K562 (cell line): ENCODE measurements around the gene NPC1.

ENCODE experiments used
- CTCF ChIP-seq, 3 experiments: IDR thresholded peaks in 2 of 3; conservative IDR thresholded peaks in 1 of 3; 2 replicates each; pipeline ENCODE4 v1.5.1; 2011 to 2012; ENCODE audit warnings: low read length in 3 of 3, mild to moderate bottlenecking in 3 of 3, control low read depth in 2 of 3, improper control_type of control experiment in 1 of 3, inconsistent platforms in 1 of 3, low read depth in 1 of 3, mixed read lengths in 1 of 3, moderate library complexity in 1 of 3; ENCODE audit not compliant: insufficient read depth in 2 of 3
- ELF2 ChIP-seq: fragments of 250-450 bp; sonication (Bioruptor Pico); IDR thresholded peaks from 2 replicates; pipeline ENCODE4 v1.5.0; 2021; ENCODE audit warnings: mild to moderate bottlenecking
- FOXO4 ChIP-seq: fragments of 450-650 bp; formaldehyde crosslinking; IDR thresholded peaks from 2 replicates; pipeline ENCODE4 v1.4.0; 2020; ENCODE audit warnings: mild to moderate bottlenecking, moderate library complexity
- HDAC2 ChIP-seq: fragments of 450-650 bp; IDR thresholded peaks from 2 replicates; pipeline ENCODE4 v1.6.1; 2016; ENCODE audit warnings: mild to moderate bottlenecking
- HDAC6 ChIP-seq: IDR thresholded peaks from 2 replicates; pipeline ENCODE4 v1.6.1; 2012; ENCODE audit warnings: low read depth, mild to moderate bottlenecking, control low read depth, inconsistent platforms, low read length, moderate library complexity
- JUN ChIP-seq, 2 experiments: sonication (generic) in 1 of 2; formaldehyde crosslinking in 1 of 2; IDR thresholded peaks; 2 replicates each; pipeline versions ENCODE4 v1.6.1 to v1.8.0; 2012 to 2022; ENCODE audit warnings: borderline replicate concordance in 2 of 2, mild to moderate bottlenecking in 2 of 2, improper control_type of control experiment in 1 of 2, low read depth in 1 of 2, low read length in 1 of 2, missing genetic modification reagents in 1 of 2
- MEF2A ChIP-seq: IDR thresholded peaks from 2 replicates; pipeline ENCODE4 v1.6.1; 2011; ENCODE audit warnings: low read depth, mild to moderate bottlenecking, low read length, moderate library complexity; ENCODE audit not compliant: control insufficient read depth
- NONO ChIP-seq, 2 experiments: fragments of 200-400 bp in 1 of 2; fragments of 450-650 bp in 1 of 2; formaldehyde crosslinking in 1 of 2; IDR thresholded peaks; 2 replicates each; pipeline ENCODE4 v1.6.1; 2017; ENCODE audit warnings: low read depth in 2 of 2, mild to moderate bottlenecking in 2 of 2, moderate library complexity in 2 of 2, low read length in 1 of 2
- RAD21 ChIP-seq, 2 experiments: fragments of 250-450 bp in 1 of 2; fragments of 450-650 bp in 1 of 2; sonication (Bioruptor Pico) in 1 of 2; formaldehyde crosslinking in 1 of 2; IDR thresholded peaks in 1 of 2; conservative IDR thresholded peaks in 1 of 2; 2 replicates each; pipeline versions ENCODE4 v1.4.0 to v1.8.0; 2020 to 2022; ENCODE audit warnings: mild to moderate bottlenecking in 2 of 2, moderate library complexity in 1 of 2
- ZFP1 ChIP-seq: fragments of 450-650 bp; formaldehyde crosslinking; IDR thresholded peaks from 2 replicates; pipeline ENCODE4 v1.4.0; 2020; ENCODE audit warnings: mild to moderate bottlenecking, mixed read lengths
- ZNF318 ChIP-seq, 2 experiments: fragments of 450-650 bp; IDR thresholded peaks; 2 replicates each; pipeline ENCODE4 v1.6.1; 2016; ENCODE audit warnings: mild to moderate bottlenecking in 2 of 2, borderline replicate concordance in 1 of 2, low read depth in 1 of 2, moderate library complexity in 1 of 2
- ZZZ3 ChIP-seq: fragments of 450-650 bp; IDR thresholded peaks from 2 replicates; pipeline ENCODE4 v1.6.1; 2016; ENCODE audit warnings: antibody characterized with exemption, mild to moderate bottlenecking, moderate library complexity
- TF ChIP-seq, protein P1 (sequence below): fragments of 150-350 bp; IDR thresholded peaks from 2 replicates; pipeline ENCODE4 v1.6.1; 2014; ENCODE audit warnings: low read depth, mild to moderate bottlenecking, low read length, borderline replicate concordance

- TF ChIP-seq, protein P1, sequence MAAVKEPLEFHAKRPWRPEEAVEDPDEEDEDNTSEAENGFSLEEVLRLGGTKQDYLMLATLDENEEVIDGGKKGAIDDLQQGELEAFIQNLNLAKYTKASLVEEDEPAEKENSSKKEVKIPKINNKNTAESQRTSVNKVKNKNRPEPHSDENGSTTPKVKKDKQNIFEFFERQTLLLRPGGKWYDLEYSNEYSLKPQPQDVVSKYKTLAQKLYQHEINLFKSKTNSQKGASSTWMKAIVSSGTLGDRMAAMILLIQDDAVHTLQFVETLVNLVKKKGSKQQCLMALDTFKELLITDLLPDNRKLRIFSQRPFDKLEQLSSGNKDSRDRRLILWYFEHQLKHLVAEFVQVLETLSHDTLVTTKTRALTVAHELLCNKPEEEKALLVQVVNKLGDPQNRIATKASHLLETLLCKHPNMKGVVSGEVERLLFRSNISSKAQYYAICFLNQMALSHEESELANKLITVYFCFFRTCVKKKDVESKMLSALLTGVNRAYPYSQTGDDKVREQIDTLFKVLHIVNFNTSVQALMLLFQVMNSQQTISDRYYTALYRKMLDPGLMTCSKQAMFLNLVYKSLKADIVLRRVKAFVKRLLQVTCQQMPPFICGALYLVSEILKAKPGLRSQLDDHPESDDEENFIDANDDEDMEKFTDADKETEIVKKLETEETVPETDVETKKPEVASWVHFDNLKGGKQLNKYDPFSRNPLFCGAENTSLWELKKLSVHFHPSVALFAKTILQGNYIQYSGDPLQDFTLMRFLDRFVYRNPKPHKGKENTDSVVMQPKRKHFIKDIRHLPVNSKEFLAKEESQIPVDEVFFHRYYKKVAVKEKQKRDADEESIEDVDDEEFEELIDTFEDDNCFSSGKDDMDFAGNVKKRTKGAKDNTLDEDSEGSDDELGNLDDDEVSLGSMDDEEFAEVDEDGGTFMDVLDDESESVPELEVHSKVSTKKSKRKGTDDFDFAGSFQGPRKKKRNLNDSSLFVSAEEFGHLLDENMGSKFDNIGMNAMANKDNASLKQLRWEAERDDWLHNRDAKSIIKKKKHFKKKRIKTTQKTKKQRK, result no peak
- TF ChIP-seq JUN (IDR thresholded peaks at IDR 0.05; ENCODE audit: borderline replicate concordance, low read depth, low read length) (no peak), JUN (CRISPR knock-in tag; IDR thresholded peaks at IDR 0.05; ENCODE audit: borderline replicate concordance) (no peak), NONO (IDR thresholded peaks at IDR 0.05; ENCODE audit: low read depth in 2 of 2, low read length in 1 of 2) (no peak), RAD21 (CRISPR knock-in tag; conservative IDR thresholded peaks at IDR 0.05 in 1 of 2, IDR thresholded peaks at IDR 0.05 in 1 of 2) (no peak), ZNF318 (IDR thresholded peaks at IDR 0.05; ENCODE audit: borderline replicate concordance in 1 of 2, low read depth in 1 of 2) (no peak), FOXO4 (no peak), HDAC2 (no peak), CTCF (IDR thresholded peaks at IDR 0.05 in 2 of 3, conservative IDR thresholded peaks at IDR 0.05 in 1 of 3; ENCODE audit: insufficient read depth in 2 of 3, low read depth in 1 of 3, low read length in 3 of 3) (no peak), ZFP1 (CRISPR knock-in tag) (no peak), MEF2A (no peak), ZZZ3 (no peak), ELF2 (CRISPR knock-in tag) (no peak), HDAC6 (no peak)
Measured at GRCh38 chr18:23551978-23552377, 34.3 kb downstream of the NPC1 start.
